ENCODE results near the gene ZNF431.
"Not testable (repeated sequence)": the region's sequence is repeated elsewhere in the genome, so short reads cannot be mapped to it uniquely, and the experiment has no call there.

The ZNF431 gene

GRCh38 chr19:21148681-21149080 lies 6.8 kb downstream of the ZNF431 start:
- no peak for DNase-seq

DNA sequence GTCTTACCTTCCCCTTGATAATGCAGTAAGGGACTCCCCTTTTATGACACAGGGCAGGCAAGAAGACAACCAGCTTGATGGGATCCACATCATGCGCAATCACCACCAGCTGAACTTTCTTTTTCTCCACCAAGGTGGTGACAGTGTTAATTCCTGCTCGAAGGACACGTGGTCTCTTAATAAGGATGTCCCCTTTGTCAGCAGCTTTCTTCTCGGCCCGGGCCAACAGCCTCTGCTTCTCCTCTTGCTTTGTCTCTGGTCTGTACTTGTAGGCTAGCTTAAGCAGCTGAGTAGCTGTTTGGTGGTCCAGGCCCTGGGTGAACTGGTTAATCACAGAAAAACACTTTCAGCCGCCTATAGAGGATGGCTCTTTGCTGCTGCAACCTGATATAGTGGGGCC lies 8.0 kb downstream of the ZNF431 start:
- DNase-seq = no peak

GRCh38 chr19:21151460-21151859 lies 9.6 kb downstream of the ZNF431 start:
- DNase-seq = no peak

- no peak for DNase-seq
These were observed 16.8 kb downstream of the ZNF431 start for GRCh38 chr19:21158523-21159135.

GRCh38 chr19:21164541-21164940 lies 22.7 kb downstream of the ZNF431 start:
- no peak for DNase-seq

GRCh38 chr19:21166436-21166835 lies 24.6 kb downstream of the ZNF431 start:
- DNase-seq = no peak

DNA sequence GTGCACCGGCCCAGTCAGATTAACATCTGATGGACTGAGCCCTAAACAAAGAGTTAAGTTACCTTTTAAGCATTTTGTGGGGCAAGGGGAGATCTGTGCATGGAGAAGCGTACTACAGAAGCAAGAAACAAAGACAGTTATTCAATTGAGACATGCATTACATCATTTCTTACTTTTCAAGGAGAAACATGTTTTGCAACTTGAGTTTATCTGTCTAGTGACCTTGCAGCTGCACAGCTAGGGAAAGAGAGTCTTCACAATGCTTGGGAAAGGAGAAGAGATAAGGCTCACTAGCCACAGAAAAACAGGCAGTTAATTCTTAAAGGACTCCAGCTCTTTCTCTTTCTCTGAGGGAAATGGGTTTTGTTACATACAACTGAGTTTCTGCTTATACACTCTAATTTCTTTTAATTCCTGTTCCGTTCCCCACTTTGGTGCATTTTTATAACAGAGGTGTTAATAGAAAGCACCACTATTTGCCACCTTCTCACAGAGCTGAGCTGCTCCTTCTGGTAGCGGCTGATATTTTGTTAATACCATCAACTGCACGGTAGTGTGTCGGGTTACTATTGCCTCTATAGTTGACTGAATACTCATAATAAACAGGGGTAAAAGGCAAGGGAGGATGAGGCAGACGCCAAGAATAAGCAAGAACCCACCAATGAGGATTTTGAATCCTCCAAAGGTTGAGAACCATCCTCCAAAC lies 55.9 kb downstream of the ZNF431 start:
- DNase-seq = no peak

GRCh38 chr19:21202865-21203494 lies 61.1 kb downstream of the ZNF431 start:
- no peak for DNase-seq

DNA sequence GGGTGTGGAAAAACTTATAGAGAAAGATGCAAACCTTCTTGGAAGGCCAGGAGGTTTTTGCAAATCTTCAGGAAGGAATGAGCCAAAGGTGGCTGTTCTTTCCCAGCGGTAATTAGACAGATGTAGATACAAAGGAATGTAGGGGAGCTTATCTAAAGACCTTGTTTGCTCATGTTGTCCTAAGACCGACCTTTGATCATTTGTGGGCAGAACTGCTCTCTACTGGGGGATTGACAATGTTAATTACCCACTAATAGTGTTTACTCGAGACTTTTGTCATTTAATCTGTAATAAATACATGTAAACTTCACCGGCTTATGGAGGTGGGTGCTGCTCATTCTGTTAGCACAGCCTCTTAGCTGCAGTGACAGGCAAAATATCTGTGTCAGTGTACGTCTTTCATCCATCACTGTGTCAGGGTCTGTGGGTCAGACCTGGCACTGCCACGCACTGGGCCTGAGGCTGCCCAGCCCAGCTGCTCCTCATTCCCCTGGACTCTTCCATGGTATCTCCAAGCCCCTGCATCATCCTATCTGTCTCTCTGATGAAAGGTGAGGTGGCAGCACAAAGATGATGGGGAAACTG lies 68.3 kb downstream of the ZNF431 start:
- DNase-seq = no peak

GRCh38 chr19:21221693-21222092 lies 79.9 kb downstream of the ZNF431 start:
- DNase-seq = no peak

GRCh38 chr19:21229938-21230337 lies 88.1 kb downstream of the ZNF431 start:
- not testable (repeated sequence) for DNase-seq

DNA sequence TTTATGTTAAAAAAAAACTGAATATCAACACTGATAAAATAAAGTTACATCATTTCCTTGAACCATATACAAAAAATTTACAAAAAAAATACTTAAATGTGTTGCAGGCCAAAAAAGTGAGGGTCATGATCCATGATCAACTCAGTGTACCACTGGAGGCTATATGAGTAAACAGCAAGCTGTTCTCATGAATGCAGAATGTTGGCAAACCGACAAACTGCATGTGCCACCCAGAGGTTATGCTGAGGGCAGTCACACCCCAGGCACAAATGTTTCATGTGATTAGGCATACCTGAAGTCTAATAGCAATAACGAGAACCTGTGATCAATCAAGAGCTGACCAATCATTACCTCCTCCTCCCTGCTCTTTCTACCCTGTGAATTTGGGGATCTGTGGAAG lies 91.9 kb downstream of the ZNF431 start:
- DNase-seq = no peak

- not testable (repeated sequence) for DNase-seq
These were observed 94.9 kb downstream of the ZNF431 start for GRCh38 chr19:21236751-21237150.

DNA sequence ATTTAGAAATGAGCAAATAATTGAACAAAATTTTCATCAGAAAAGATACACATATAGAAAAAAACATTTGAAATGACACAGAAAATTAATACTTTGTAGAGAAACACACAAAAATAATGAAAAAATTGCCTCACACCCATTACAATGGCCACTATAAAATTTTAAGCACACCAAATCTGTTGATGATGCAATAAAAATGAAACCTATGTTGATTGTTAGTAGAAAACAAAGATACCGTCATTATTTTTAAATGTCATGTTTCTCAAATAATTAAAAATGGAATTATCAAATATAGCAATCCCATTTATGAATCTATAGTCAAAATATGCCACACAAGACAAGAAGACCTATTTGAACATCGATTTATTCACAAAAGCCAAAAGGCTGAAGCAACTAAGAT lies 96.8 kb downstream of the ZNF431 start:
- no peak for DNase-seq

Data from NCI-H1436 treated with DMSO at 0.1 percent for 48 hours (cell line).